ENCODE results near the gene LHX5. TPM values are rescaled to one million over a fixed set of nuclear protein-coding genes. Genes with fewer than 3 reads are reported as not detected.

Gene LHX5
- total RNA-seq, 2 experiments from 2014 or later = not detected

DNA sequence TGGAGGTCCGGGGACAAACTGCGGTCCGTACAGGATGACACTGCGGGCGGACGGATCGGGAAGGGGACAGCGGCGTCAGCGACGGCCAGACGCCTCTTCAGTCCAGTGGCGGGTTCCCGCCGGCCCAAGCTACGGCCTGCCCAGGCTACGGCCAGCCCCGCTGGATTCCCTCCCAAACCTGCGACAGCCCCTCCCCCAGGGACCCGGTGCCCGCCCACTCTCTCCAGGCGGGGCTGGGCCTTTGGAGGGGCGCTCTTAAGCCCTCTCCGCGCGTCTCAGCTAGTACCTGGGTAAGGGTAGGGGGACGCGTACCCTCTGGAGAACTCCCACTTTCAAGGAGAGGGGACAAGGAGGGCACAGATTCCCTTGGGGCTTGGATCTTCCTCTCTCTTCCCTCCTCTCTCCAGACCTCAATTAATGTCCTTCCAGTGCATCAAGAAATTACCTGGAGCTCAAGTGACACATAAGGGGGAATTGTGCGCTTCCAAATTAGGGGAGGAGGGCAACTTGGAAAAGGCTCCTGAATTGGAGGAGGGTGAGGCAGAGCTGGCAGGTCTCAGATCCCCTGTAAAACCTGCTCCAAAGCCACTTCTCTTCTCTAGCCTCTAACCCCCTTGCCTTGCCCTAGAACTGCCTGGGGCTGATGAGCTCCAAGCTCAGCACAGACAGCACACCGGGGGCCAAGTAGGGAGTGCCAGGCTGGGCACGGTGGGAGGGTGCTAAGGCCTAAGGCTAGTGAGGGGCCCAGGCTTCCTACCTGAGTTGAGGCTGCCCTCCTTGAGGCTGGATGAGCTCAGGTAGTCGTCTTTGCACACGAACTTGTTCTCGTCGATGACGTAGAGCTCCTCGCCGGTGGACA, 3.1 kb downstream of the LHX5 start:
- Mint-ChIP-seq H3K36me3 (ENCODE audit: low read depth) (no peaks in the 10 kb centered on the region), H3K9me3 (no peaks in the 10 kb centered on the region), H3K4me3 (no peak overlapping the region), H3K4me1 (ENCODE audit: low read depth) (peaks cover 23% of the 10 kb centered on the region), H3K27me3 (ENCODE audit: low read depth) (peaks cover 81% of the 10 kb centered on the region), H3K27ac (no peak overlapping the region)
- CTCF ChIA-PET = interaction anchor here (0.8 kb wide), 1 partner anchor 43 kb away, joined by 3 read pairs; no protein-coding TSS in a partner anchor
- intact Hi-C loops (cut with micrococcal nuclease) = loop anchor here (5.0 to 10.0 kb wide), 2 partner anchors 266 to 934 kb away; no protein-coding TSS in a partner anchor
- no peak for DNase-seq

DNA sequence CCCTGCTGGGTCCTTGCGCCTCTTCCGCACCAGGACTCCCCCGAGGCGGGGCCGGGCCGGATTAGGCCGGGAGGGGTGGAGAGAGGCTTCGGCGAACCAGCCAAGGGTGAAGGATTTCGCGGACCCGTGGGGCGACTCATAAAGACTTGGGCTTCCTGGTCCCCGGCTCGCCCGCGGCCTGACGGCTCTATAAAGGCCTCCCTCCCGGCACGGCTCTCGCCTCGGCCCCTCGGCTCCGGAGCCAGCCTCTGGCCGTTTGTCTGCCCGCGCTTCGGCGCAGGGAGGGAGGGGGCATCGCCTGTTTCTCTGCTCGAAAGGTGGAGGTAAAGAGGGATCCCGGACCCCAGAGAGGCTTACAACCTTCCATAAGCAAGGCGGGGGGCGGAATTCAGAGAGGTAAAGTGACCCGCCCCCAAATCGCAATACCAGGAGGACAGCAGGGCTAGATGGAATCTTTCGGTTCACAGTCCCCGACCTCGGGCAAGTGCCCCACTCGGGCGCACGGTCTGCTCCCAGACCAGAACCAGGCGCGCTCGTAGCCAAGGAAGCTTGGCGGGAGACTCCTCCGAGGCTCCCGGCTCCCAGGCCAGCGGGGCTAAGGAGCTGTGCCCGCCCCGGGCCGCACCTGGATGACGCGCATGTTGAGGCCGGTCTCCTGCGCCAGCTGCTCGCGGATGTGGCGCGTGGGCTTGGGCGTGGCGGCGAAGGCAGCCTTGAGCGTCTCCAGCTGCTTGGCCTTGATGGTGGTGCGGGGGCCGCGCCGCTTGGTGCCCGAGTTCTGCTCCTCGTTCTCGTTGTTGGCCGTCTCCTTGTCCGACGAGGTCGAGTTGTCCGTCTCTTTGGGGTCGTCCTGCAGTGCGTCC, 3.9 kb downstream of the LHX5 start:
- peaks cover 26% of the 10 kb centered on the region for H3K4me1 Mint-ChIP-seq (ENCODE audit: low read depth)
- intact Hi-C loops (cut with micrococcal nuclease) = loop anchor here (2.0 to 10.0 kb wide), 3 partner anchors 13 to 935 kb away; no protein-coding TSS in a partner anchor
- no peak overlapping the region for H3K4me3 Mint-ChIP-seq
- DNase-seq = no peak
- no peak overlapping the region for H3K27ac Mint-ChIP-seq
- no peaks in the 10 kb centered on the region for H3K36me3 Mint-ChIP-seq (ENCODE audit: low read depth)
- peaks cover 75% of the 10 kb centered on the region for H3K27me3 Mint-ChIP-seq (ENCODE audit: low read depth)
- no peaks in the 10 kb centered on the region for H3K9me3 Mint-ChIP-seq
- CTCF ChIA-PET = interaction anchor here (0.8 kb wide), 1 partner anchor 42 kb away, joined by 3 read pairs; no protein-coding TSS in a partner anchor

DNA sequence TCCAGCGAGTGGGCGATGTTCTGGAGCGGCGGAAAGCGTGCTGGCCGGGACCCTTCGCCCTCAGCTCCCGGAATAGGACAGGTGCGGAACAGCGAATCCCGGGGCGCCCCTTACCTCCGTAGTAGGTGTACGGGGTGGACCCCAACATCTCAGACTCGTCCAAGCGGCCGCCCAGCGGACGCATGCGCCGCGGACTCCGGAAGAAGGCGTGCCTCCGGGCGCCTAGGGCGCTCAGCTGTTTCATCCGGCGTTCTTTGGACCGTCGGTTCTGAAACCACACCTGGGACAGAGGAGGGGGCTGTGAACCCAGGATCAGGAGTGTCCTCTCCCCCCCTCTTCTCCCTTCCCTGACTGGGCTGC, 4.5 kb downstream of the LHX5 start:
- Mint-ChIP-seq H3K27ac (no peak overlapping the region), H3K27me3 (ENCODE audit: low read depth) (peaks cover 74% of the 10 kb centered on the region), H3K4me3 (no peak overlapping the region), H3K9me3 (no peaks in the 10 kb centered on the region), H3K36me3 (ENCODE audit: low read depth) (no peaks in the 10 kb centered on the region), H3K4me1 (ENCODE audit: low read depth) (peaks cover 29% of the 10 kb centered on the region)
- CTCF ChIA-PET = no interaction called here
- DNase-seq = no peak
- intact Hi-C loops (cut with micrococcal nuclease) = loop anchor here (2.0 to 10.0 kb wide), 3 partner anchors 14 to 935 kb away; no protein-coding TSS in a partner anchor

DNA sequence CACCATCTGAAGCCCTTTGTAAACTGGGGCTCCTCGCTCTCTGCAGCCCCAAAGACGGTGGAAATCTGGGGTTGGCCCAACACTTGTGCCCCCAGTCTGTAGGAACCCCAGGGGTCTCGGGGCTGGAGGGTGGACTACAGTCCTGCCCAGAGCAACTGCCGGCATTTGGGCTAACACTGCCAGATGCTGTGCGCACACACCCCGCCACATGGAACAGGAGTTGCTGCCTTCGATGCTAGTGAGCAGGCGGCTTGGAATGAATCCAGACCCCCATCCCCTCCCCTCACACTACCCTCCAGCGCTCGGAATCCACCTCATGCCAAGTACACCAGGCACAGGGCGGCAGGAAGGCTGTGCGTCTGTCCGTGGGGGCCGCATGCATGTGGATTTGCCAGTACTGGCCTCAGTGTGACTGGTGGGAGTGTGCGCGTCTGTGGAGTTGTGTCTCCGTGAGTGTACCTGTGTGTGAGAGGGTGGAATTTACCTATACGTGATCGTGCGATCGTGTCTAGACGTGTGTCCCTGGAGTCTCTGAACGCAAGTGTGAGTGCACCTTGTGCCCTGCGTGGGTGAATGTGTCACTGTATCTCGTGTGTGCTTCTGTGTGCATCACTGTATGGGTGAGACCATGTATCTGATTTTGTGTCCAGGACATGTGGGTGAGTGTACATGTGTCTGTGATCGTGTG, 5.1 kb downstream of the LHX5 start:
- CTCF ChIA-PET = no interaction called here
- H3K27ac Mint-ChIP-seq = no peak overlapping the region
- H3K4me1 Mint-ChIP-seq (ENCODE audit: low read depth) = peaks cover 26% of the 10 kb centered on the region
- H3K27me3 Mint-ChIP-seq (ENCODE audit: low read depth) = peaks cover 71% of the 10 kb centered on the region
- DNase-seq = no peak
- H3K36me3 Mint-ChIP-seq (ENCODE audit: low read depth) = no peaks in the 10 kb centered on the region
- H3K9me3 Mint-ChIP-seq = no peaks in the 10 kb centered on the region
- intact Hi-C loops (cut with micrococcal nuclease) = loop anchor here (2.0 to 10.0 kb wide), 3 partner anchors 14 to 936 kb away; no protein-coding TSS in a partner anchor
- H3K4me3 Mint-ChIP-seq = no peak overlapping the region

DNA sequence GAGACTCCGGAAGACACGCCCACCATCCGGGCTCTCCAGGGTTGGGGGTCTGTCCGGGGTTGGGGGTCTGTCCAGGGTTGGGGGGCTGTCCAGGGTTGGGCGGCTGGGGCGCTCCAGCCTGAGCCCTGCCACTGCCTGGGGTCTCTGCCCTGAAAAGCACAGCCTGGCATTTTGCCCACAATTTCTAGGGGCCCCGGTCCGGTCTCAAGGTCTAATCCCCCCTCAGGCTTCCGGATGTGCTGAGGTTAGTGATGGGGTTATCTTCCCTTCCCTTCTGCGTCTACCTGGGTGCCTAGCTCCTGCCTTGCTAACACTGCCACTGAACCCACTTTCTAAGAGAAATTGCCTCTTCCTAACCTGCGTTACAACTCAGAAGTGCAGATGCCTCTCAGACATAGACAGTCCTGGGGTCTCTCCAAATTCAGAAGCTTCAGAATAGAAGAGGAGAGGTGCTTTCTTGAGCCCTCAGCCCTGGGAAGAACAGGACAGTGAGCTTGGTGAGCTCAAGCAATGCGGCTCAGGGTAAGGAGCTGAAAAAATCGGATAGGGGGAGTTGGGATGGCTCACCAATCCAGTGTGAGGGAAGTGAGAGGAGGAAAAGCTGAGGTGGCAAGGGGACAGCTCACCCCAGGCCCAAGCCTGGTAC, 5.7 kb downstream of the LHX5 start:
- peaks cover 70% of the 10 kb centered on the region for H3K27me3 Mint-ChIP-seq (ENCODE audit: low read depth)
- no peak for DNase-seq
- peaks cover 26% of the 10 kb centered on the region for H3K4me1 Mint-ChIP-seq (ENCODE audit: low read depth)
- H3K9me3 Mint-ChIP-seq = no peaks in the 10 kb centered on the region
- intact Hi-C loops (cut with micrococcal nuclease) = loop anchor here (2.0 to 10.0 kb wide), 3 partner anchors 15 to 936 kb away; no protein-coding TSS in a partner anchor
- no peak overlapping the region for H3K27ac Mint-ChIP-seq
- no peaks in the 10 kb centered on the region for H3K36me3 Mint-ChIP-seq (ENCODE audit: low read depth)
- CTCF ChIA-PET = no interaction called here
- H3K4me3 Mint-ChIP-seq = no peak overlapping the region

DNA sequence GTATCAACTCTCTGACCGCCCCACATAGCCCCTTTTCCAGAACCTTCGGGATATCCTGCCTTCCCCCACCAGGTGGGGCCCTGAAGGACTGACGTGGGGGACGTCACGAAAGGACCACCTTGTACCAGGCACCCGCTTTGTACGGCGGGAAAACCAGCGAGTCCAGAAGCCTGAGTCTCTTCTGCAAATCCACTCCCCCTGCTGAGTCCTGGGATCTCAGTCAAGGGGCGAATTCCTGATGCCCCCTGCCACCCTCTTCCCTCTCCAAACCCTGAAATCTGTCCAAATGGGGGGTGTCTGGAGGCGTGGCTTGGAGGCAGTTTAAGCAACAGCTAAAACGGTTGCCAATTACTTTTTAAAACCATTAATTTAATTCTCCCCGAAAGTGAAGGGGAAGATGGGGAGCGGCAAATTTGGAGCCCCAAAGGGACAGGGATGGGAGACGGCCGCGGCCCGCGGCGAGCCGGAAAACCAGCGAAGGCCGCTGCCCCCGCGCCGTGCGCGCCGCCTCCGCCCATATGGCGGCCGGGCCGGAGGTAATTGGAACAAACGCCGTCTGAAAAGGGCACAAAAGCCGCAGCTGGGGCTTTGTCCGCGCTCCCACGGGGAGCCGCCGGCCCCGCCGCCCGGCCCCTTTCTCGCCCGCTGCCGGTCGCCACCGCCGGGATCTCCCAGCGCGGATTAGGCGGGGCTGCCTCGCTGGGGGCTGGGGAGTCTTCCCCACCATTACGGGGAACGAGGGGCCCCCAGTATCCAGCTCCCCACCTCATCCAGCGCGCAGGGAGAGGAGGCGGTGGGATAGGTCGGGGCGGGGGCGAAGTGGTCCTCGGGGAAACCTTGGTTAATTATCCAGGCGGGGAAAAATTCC, 6.6 kb downstream of the LHX5 start:
- intact Hi-C loops (cut with micrococcal nuclease) = loop anchor here (5.0 to 10.0 kb wide), 2 partner anchors 270 to 937 kb away; no protein-coding TSS in a partner anchor
- H3K9me3 Mint-ChIP-seq = no peaks in the 10 kb centered on the region
- no peak overlapping the region for H3K27ac Mint-ChIP-seq
- H3K27me3 Mint-ChIP-seq (ENCODE audit: low read depth) = peaks cover 62% of the 10 kb centered on the region
- no peak for DNase-seq
- H3K4me1 Mint-ChIP-seq (ENCODE audit: low read depth) = peaks cover 26% of the 10 kb centered on the region
- CTCF ChIA-PET = interaction anchor here (0.5 kb wide), 1 partner anchor 10 kb away, joined by 3 read pairs; no protein-coding TSS in a partner anchor
- H3K36me3 Mint-ChIP-seq (ENCODE audit: low read depth) = no peaks in the 10 kb centered on the region
- H3K4me3 Mint-ChIP-seq = no peak overlapping the region

DNA sequence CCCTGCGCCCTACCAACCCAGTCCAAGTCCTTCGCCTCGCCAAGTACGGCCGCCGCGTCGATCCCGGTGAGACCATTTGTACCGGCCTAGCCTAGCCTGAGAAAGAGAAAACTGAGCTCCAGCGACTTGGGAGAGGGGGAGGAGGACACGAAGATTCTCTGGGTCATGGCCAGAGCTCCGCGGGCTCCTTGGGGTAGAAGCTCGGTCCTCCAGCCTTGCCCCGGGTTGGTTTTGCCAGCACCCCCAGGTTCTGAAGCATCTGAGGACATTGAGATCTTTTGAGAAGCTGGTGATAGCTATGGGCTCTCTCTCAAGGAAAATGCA, 7.3 kb downstream of the LHX5 start:
- no peak for DNase-seq
- no peaks in the 10 kb centered on the region for H3K36me3 Mint-ChIP-seq (ENCODE audit: low read depth)
- H3K9me3 Mint-ChIP-seq = no peaks in the 10 kb centered on the region
- H3K4me3 Mint-ChIP-seq = no peak overlapping the region
- H3K4me1 Mint-ChIP-seq (ENCODE audit: low read depth) = peaks cover 26% of the 10 kb centered on the region
- no peak overlapping the region for H3K27ac Mint-ChIP-seq
- CTCF ChIA-PET = interaction anchor here (0.5 kb wide), 1 partner anchor 9 kb away, joined by 3 read pairs; no protein-coding TSS in a partner anchor
- peaks cover 57% of the 10 kb centered on the region for H3K27me3 Mint-ChIP-seq (ENCODE audit: low read depth)
- intact Hi-C loops (cut with micrococcal nuclease) = loop anchor here (10.0 kb wide), 1 partner anchor 270 kb away; no protein-coding TSS in a partner anchor

DNA sequence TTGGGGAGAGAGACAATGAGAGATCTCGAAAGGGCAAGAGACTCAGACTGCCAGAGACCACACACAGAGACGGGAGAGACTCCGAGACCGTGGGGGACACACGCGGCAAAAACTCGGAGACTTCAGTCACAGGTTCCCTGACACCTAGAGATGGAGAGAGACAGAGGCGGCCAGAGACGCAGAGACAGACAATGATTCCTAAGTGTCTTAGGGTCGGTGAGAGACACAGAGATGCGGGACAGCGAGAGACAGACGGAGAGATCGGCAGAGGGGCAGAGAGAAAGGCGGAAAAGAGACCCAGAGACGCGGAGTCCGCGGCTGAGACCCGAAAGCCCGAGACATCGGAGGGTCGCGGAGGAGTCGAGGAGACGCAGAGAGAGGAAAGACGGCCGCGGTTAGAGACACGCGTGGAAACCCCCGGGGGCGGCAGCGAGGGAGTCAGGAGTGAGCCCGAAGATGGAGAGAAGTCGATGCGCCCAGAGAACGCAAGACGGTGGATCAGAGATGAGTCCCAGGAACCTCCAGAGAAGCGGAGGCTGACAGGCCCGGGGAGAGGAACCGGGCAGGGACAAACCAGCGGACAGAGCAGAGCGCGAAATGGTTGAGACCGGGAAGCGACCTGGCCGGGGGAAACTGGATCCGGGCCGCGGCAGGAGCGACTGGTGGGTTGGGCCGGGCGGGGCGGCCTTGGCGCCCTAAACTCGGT, 7.8 kb downstream of the LHX5 start:
- peaks cover 26% of the 10 kb centered on the region for H3K4me1 Mint-ChIP-seq (ENCODE audit: low read depth)
- H3K27me3 Mint-ChIP-seq (ENCODE audit: low read depth) = peaks cover 56% of the 10 kb centered on the region
- H3K9me3 Mint-ChIP-seq = no peaks in the 10 kb centered on the region
- H3K27ac Mint-ChIP-seq = no peak overlapping the region
- peak overlapping the region; percentile 2 for H3K4me3 Mint-ChIP-seq
- intact Hi-C loops (cut with micrococcal nuclease) = loop anchor here (10.0 kb wide), 1 partner anchor 271 kb away; no protein-coding TSS in a partner anchor
- CTCF ChIA-PET = no interaction called here
- DNase-seq = no peak
- H3K36me3 Mint-ChIP-seq (ENCODE audit: low read depth) = no peaks in the 10 kb centered on the region

DNA sequence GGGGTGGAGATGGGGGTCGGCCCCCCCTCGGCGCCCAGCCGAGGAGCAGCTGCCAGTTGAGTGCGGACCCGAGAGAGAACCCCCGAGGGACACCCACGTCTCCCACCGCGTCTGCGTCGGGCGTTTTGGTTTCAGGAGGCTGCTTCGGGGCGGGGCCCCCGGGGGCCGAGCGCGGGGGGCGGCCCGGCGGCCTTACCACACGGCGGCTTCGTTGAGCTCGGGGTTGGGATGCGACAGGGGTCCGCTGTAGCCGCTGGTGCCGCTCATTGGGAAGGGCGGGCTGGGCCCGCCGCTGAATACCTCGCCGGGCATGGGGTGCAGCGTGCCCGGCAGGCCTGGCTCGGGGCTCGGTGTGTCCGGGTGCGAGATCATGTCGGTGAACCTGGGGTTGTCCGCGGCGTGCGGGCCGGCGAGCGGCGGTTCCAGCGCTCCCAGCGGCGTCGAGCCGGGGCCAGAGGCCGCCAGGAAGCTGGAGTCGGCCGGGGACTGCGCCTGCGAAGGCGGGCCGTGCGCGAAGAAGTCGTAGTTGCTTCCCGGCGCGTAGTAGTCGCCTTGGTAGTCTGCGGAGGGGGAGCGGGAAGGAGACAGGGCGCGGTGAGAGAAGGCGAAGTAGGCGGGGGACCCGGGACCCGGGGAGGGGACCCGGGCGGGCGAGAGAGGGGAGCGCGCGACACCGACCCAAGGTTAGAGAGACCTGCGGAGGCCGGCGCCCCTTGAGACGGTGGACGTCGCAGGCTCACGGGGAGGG, 8.5 kb downstream of the LHX5 start:
- peaks cover 56% of the 10 kb centered on the region for H3K27me3 Mint-ChIP-seq (ENCODE audit: low read depth)
- CTCF ChIA-PET = interaction anchor here (1.0 to 3.1 kb wide), 3 partner anchors 10 to 52 kb away, joined by 3 to 10 read pairs (median 7); no protein-coding TSS in a partner anchor
- no peak for DNase-seq
- H3K4me3 Mint-ChIP-seq = peak overlapping the region; percentile 22
- no peaks in the 10 kb centered on the region for H3K36me3 Mint-ChIP-seq (ENCODE audit: low read depth)
- no peak overlapping the region for H3K27ac Mint-ChIP-seq
- no peaks in the 10 kb centered on the region for H3K9me3 Mint-ChIP-seq
- H3K4me1 Mint-ChIP-seq (ENCODE audit: low read depth) = peaks cover 24% of the 10 kb centered on the region
- intact Hi-C loops (cut with micrococcal nuclease) = loop anchor here (1.0 to 10.0 kb wide), 2 partner anchors 272 to 449 kb away; no protein-coding TSS in a partner anchor
